Pancreas (tissue), 10 donors: ENCODE data around the gene CAND2. TPM values are rescaled to one million over a fixed set of nuclear protein-coding genes. Genes with fewer than 3 reads are reported as not detected.

ENCODE experiments used
- ATAC-seq, 4 donors: fragments of 200-7000 bp; cut with Tn5 transposase; one replicate each; pipeline versions ENCODE4 v1.8.0 to v1.9.1; 2020; ENCODE audit warnings: mild to moderate bottlenecking in 4 of 4, moderate library complexity in 4 of 4
- DNase-seq, 6 donors: peaks; one replicate each; pipeline ENCODE4 v3.0.0-alpha.2; 2020
- FAIRE-seq: peaks from 2 replicates; lab custom pipeline; 2012; peaks lifted over from hg19 to GRCh38; lab: Jason Lieb, UNC
- H3K27ac ChIP-seq, 4 donors: fragments of 200-600 bp; sonication (generic); 1 replicate in 3 of 4; 2 replicates in 1 of 4; pipeline versions ENCODE4 v1.5.0 to v1.8.0; 2020
- H3K27me3 ChIP-seq, 4 donors: fragments of 200-600 bp; one replicate each; pipeline ENCODE4 v1.8.0; 2021
- H3K36me3 ChIP-seq, 3 donors: fragments of 200-600 bp; sonication (generic) in 1 of 3; one replicate each; pipeline versions ENCODE4 v1.5.0 to v1.8.0; 2020 to 2021
- H3K4me1 ChIP-seq, 3 donors: fragments of 200-600 bp; one replicate each; pipeline ENCODE4 v1.8.0; 2021
- H3K4me3 ChIP-seq, 4 donors: fragments of 200-600 bp; sonication (generic) in 2 of 4; one replicate each; pipeline versions ENCODE4 v1.5.0 to v1.8.0; 2020 to 2021
- H3K9me3 ChIP-seq, 4 donors: fragments of 200-600 bp; one replicate each; pipeline ENCODE4 v1.8.0; 2021
- WGBS, 2 donors: extraction: QIAGEN DNeasy Blood & Tissue Kit; methylation state at CpG; one replicate each; pipeline ENCODE4 v1.1.7; 2013; 5-methylcytosine and 5-hydroxymethylcytosine counted together
- intact Hi-C, 3 donors: fragments of 100-400 bp; cut with DNase I; formaldehyde crosslinking; loops; one replicate each; pipeline versions ENCODE4 v1.11.1 to v1.14.2; 2022
- polyA plus RNA-seq, 2 donors: library from polyadenylated mRNA; stranded (reverse); fragments of 200-250 nt; gene quantifications; one replicate each; pipeline ENCODE4 v1.2.3, GENCODE V29; 2013
- total RNA-seq, 6 donors: library from RNA; stranded (reverse); fragmentation: NEBNext Ultra II Directional in 4 of 6; extraction: Animal tissue kit (Norgen Biotek cat#: 25700) in 4 of 6; gene quantifications; one replicate each; pipeline versions ENCODE4 v1.2.1 to v1.2.4, GENCODE V29; 2021 to 2023
- TF ChIP-seq, protein P1 (sequence below), 4 donors: fragments of 200-600 bp; sonication (generic) in 3 of 4; IDR thresholded peaks; one replicate each; pipeline versions ENCODE4 v1.5.0 to v1.8.0; 2021; ENCODE audit warnings: antibody characterized with exemption in 4 of 4
- donor health status: healthy with polysubstance abuse.
- donor health status: DM: no; HTN: no; CAD: no; lungs with moderate emphysema.
- donor health status: DM: no; HTN: no; CAD: no.
- donor health status: control.
- donor health status: control.
- donor health status: Bipolar disorder and iron deficiency.
- donor health status: DM: yes; HTN: yes; CAD: no.
- donor health status: DM: no; HTN: no; CAD: no.
- donor health status: DM: no; HTN: no; CAD: no.
- donor health status: DM: yes; HTN: yes; CAD: no.

Gene CAND2
- total and polyA plus RNA-seq, 8 donors = 1.6 to 6.2 (median 3.3) TPM

DNA sequence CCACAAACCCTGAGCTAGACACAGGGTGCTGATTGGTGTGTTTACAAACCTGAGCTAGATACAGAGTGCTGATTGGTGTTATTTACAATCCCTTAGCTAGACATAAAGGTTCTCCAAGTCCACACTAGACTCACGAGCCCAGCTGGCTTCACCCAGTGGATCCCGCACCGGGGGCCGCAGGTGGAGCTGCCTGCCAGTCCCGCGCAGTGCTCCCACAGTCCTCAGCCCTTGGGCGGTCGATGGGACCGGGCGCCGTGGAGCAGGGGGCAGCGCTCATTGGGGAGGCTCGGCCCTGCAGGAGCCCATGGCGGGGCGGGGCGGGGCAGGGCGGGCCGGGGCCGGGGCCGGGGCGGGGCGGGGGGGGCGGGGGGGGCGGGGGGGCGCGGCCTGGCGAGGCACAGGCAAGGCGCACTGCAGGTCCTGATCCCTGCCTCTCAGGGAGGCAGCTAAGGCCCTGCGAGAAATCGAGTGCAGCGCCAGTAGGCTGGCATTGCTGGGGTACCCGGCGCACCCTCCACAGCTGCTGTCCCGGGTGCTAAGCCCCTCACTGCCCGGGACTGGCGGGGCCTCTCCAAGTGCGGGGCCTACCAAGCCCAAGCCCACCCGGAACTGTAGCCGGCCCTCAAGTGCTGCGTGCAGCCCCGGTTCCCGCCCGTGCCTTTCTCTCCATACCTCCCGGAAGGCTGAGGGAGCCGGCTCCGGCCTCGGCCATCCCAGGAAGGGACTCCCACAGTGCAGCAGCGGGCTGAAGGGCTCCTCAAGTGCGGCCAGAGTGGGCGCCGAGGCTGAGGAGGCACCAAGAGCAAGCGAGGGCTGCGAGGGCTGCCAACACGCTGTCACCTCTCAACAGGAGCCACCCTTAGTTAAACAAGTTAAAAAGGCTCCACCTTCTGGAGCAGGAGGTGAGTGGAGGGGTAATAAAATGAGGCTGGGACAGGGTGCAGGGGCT, 27.6 kb upstream of the CAND2 start:
- no peak for FAIRE-seq
- peak in 1 of 6 donors; percentile 55 for DNase-seq
- Histone ChIP-seq H3K4me1 (no peaks in the 10 kb centered on the region), H3K4me3 (no peak overlapping the region), H3K27me3 (no peaks in the 10 kb centered on the region), H3K36me3 (no peaks in the 10 kb centered on the region), H3K9me3 (no peaks in the 10 kb centered on the region), H3K27ac (no peak overlapping the region)
- intact Hi-C loops = no loop called here
- WGBS, 2 donors = 71 to 80% methylated on average over 29 to 54 of the region's 54 CpGs
- no peak for ATAC-seq
- TF ChIP-seq, protein P1, sequence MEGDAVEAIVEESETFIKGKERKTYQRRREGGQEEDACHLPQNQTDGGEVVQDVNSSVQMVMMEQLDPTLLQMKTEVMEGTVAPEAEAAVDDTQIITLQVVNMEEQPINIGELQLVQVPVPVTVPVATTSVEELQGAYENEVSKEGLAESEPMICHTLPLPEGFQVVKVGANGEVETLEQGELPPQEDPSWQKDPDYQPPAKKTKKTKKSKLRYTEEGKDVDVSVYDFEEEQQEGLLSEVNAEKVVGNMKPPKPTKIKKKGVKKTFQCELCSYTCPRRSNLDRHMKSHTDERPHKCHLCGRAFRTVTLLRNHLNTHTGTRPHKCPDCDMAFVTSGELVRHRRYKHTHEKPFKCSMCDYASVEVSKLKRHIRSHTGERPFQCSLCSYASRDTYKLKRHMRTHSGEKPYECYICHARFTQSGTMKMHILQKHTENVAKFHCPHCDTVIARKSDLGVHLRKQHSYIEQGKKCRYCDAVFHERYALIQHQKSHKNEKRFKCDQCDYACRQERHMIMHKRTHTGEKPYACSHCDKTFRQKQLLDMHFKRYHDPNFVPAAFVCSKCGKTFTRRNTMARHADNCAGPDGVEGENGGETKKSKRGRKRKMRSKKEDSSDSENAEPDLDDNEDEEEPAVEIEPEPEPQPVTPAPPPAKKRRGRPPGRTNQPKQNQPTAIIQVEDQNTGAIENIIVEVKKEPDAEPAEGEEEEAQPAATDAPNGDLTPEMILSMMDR (IDR thresholded peaks at IDR 0.05) = no peak

DNA sequence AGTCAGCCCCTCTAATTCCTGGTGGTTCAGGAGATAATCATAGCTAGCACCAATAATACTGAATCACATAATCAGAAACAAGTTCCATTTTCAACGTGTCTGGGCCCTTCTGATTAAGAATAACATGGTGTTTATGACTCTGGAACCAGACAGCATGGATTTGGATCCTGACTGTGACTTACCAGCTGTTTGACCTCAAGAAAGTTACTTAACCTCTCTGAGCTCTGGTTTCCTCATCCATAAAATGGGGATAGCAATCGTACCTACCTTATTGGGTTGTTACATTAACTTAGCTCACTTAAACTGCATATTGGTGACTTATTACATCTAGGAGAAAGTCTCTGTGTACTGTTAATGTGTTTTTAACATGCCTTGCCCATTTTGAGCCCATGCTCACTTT, 26.7 kb upstream of the CAND2 start:
- no peak overlapping the region for H3K27ac ChIP-seq
- no peaks in the 10 kb centered on the region for H3K4me1 ChIP-seq
- FAIRE-seq = no peak
- no peak for DNase-seq
- 56 to 57% methylated on average over 2 of the region's 2 CpGs for WGBS, 2 donors
- TF ChIP-seq, protein P1 (IDR thresholded peaks at IDR 0.05) = no peak
- intact Hi-C loops = no loop called here
- ATAC-seq = no peak
- H3K4me3 ChIP-seq = no peak overlapping the region
- H3K36me3 ChIP-seq = no peaks in the 10 kb centered on the region
- H3K27me3 ChIP-seq = no peaks in the 10 kb centered on the region
- H3K9me3 ChIP-seq = no peaks in the 10 kb centered on the region

DNA sequence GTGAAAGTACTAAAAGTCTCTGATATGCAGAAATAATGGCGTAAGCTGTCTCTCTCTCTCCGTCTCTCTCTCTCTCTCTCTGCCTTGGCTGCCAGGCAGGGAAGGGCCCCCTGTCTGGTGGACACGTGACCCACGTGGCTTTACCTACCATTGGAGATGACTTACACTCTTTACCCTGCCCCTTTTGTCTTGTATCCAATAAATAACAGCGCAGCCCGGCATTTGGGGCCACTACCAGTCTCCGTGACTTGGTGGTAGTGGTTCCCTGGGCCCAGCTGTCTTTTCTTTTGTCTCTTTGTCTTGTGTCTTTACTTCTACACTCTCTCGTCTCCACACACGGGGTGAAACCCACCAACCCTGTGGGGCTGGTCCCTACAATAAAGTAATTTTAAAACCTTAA, 25.2 kb upstream of the CAND2 start:
- H3K4me3 ChIP-seq = no peak overlapping the region
- no peak for ATAC-seq
- no peaks in the 10 kb centered on the region for H3K9me3 ChIP-seq
- intact Hi-C loops = no loop called here
- no peak overlapping the region for H3K27ac ChIP-seq
- FAIRE-seq = no peak
- DNase-seq = no peak
- TF ChIP-seq, protein P1 (IDR thresholded peaks at IDR 0.05) = no peak
- no peaks in the 10 kb centered on the region for H3K4me1 ChIP-seq
- no peaks in the 10 kb centered on the region for H3K36me3 ChIP-seq
- 77 to 82% methylated on average over 9 of the region's 9 CpGs for WGBS, 2 donors
- no peaks in the 10 kb centered on the region for H3K27me3 ChIP-seq

DNA sequence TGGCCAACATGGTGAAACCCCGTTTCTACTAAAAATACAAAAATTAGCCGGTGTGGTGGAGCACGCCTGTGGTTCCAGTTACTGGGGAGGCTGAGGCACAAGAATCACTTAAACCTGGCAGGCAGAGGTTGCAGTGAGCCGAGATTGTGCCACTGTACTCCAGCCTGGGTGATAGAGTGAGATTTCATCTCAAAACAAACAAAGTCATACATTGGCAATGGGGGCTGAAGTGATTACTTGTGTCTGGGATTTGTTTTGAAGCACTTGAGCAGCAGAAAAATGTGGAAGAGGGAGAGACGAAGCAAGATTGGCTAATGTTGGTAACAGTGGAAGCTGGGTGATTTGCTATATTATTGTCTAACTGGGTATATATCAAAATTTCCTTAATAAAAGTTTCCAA, 24.0 kb upstream of the CAND2 start:
- no peaks in the 10 kb centered on the region for H3K36me3 ChIP-seq
- ATAC-seq (no peak), DNase-seq (no peak), FAIRE-seq (no peak)
- no peaks in the 10 kb centered on the region for H3K27me3 ChIP-seq
- WGBS, 2 donors = 70 to 79% methylated on average over 5 of the region's 5 CpGs
- no peak overlapping the region for H3K4me3 ChIP-seq
- H3K4me1 ChIP-seq = no peaks in the 10 kb centered on the region
- H3K27ac ChIP-seq = no peak overlapping the region
- intact Hi-C loops = no loop called here
- H3K9me3 ChIP-seq = no peaks in the 10 kb centered on the region
- TF ChIP-seq, protein P1 (IDR thresholded peaks at IDR 0.05) = no peak
